Progenitor cell of endocrine pancreas (in vitro differentiated cells): ENCODE results near the gene CLSTN3. TPM values are rescaled to one million over a fixed set of nuclear protein-coding genes. Genes with fewer than 3 reads are reported as not detected.

Experiments
- DNase-seq: peaks from one replicate; pipeline ENCODE4 v3.0.0; 2021; ENCODE audit warnings: low spot score; ENCODE audit not compliant: unreplicated experiment
- H3K27ac Mint-ChIP-seq: 2 replicates; pipeline ENCODE4 v1.8.0; 2021; ENCODE audit warnings: mild to moderate bottlenecking, moderate library complexity, mixed read lengths
- H3K27me3 Mint-ChIP-seq: 2 replicates; pipeline ENCODE4 v1.8.0; 2021; ENCODE audit warnings: mixed read lengths
- H3K36me3 Mint-ChIP-seq: 2 replicates; pipeline ENCODE4 v1.8.0; 2022; ENCODE audit warnings: mixed read lengths; ENCODE audit not compliant: insufficient read depth
- H3K4me1 Mint-ChIP-seq: 2 replicates; pipeline ENCODE4 v1.8.0; 2021; ENCODE audit warnings: low read depth, mixed read lengths
- H3K4me3 Mint-ChIP-seq: 2 replicates; pipeline ENCODE4 v1.8.0; 2021; ENCODE audit warnings: low read depth, mild to moderate bottlenecking, moderate library complexity, mixed read lengths
- H3K9me3 Mint-ChIP-seq: 2 replicates; pipeline ENCODE4 v1.8.0; 2021; ENCODE audit warnings: low read depth, mixed read lengths
- total RNA-seq: library from RNA; stranded (reverse); gene quantifications from 2 replicates; pipeline ENCODE4 v1.2.1, GENCODE V29; 2021
- TF ChIP-seq, protein P1 (sequence below): fragments of 200-600 bp; sonication (generic); IDR thresholded peaks from one replicate; pipeline ENCODE4 v1.5.0; 2021; ENCODE audit warnings: antibody characterized with exemption, mild to moderate bottlenecking; ENCODE audit not compliant: unreplicated experiment

Gene CLSTN3
- total RNA-seq, 1 donor from 2014 or later = 202 TPM

- Mint-ChIP-seq H3K4me3 (no peak overlapping the region), H3K4me1 (no peaks in the 10 kb centered on the region), H3K27me3 (no peaks in the 10 kb centered on the region), H3K36me3 (peaks cover 59% of the 10 kb centered on the region), H3K9me3 (no peaks in the 10 kb centered on the region), H3K27ac (no peak overlapping the region)
- TF ChIP-seq, protein P1, sequence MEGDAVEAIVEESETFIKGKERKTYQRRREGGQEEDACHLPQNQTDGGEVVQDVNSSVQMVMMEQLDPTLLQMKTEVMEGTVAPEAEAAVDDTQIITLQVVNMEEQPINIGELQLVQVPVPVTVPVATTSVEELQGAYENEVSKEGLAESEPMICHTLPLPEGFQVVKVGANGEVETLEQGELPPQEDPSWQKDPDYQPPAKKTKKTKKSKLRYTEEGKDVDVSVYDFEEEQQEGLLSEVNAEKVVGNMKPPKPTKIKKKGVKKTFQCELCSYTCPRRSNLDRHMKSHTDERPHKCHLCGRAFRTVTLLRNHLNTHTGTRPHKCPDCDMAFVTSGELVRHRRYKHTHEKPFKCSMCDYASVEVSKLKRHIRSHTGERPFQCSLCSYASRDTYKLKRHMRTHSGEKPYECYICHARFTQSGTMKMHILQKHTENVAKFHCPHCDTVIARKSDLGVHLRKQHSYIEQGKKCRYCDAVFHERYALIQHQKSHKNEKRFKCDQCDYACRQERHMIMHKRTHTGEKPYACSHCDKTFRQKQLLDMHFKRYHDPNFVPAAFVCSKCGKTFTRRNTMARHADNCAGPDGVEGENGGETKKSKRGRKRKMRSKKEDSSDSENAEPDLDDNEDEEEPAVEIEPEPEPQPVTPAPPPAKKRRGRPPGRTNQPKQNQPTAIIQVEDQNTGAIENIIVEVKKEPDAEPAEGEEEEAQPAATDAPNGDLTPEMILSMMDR = no peak
- DNase-seq = no peak
These were observed 15.5 kb downstream of the CLSTN3 start for GRCh38 chr12:7145671-7146070.

- TF ChIP-seq, protein P1 = no peak
- H3K27ac Mint-ChIP-seq = no peak overlapping the region
- peaks cover 61% of the 10 kb centered on the region for H3K36me3 Mint-ChIP-seq
- H3K4me3 Mint-ChIP-seq = no peak overlapping the region
- no peaks in the 10 kb centered on the region for H3K27me3 Mint-ChIP-seq
- DNase-seq = no peak
- H3K9me3 Mint-ChIP-seq = no peaks in the 10 kb centered on the region
- H3K4me1 Mint-ChIP-seq = no peaks in the 10 kb centered on the region
These were observed 16.1 kb downstream of the CLSTN3 start for GRCh38 chr12:7146228-7146627.

DNA sequence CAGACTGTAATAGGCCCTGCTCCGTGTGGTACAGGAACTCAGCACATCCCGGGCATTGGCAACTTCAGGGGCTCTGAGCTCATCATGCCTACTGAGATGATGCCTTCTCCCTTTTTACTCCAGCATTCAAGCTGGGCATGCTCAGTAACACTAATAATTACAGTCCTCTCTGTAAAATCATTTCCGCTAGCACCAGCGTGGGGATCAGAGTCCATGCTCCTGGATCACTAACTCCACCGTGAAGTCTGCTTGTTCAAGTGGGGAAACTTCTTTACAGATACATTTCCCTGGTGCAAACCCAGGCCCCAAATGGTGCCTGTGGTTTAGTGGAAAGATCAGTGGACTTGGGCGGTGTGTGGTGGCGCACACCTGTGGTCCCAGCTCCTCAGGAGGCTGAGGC, 16.7 kb downstream of the CLSTN3 start:
- Mint-ChIP-seq H3K4me3 (no peak overlapping the region), H3K27ac (no peak overlapping the region), H3K9me3 (no peaks in the 10 kb centered on the region), H3K4me1 (no peaks in the 10 kb centered on the region), H3K27me3 (no peaks in the 10 kb centered on the region), H3K36me3 (peaks cover 55% of the 10 kb centered on the region)
- no peak for DNase-seq
- TF ChIP-seq, protein P1 = no peak

GRCh38 chr12:7150356-7150755, 20.2 kb downstream of the CLSTN3 start:
- TF ChIP-seq, protein P1 = no peak
- H3K4me1 Mint-ChIP-seq = peaks cover 3% of the 10 kb centered on the region
- H3K36me3 Mint-ChIP-seq = peaks cover 50% of the 10 kb centered on the region
- no peak for DNase-seq
- H3K9me3 Mint-ChIP-seq = no peaks in the 10 kb centered on the region
- H3K27me3 Mint-ChIP-seq = no peaks in the 10 kb centered on the region
- H3K27ac Mint-ChIP-seq = no peak overlapping the region
- no peak overlapping the region for H3K4me3 Mint-ChIP-seq

- no peak for DNase-seq
- no peak overlapping the region for H3K4me3 Mint-ChIP-seq
- TF ChIP-seq, protein P1 = no peak
These were observed 20.7 kb downstream of the CLSTN3 start for GRCh38 chr12:7150841-7151240.

More at GRCh38 chr12:7150841-7151240, 20.7 kb downstream of the CLSTN3 start:
- H3K27me3 Mint-ChIP-seq = no peaks in the 10 kb centered on the region
- H3K9me3 Mint-ChIP-seq = no peaks in the 10 kb centered on the region
- peaks cover 48% of the 10 kb centered on the region for H3K36me3 Mint-ChIP-seq
- H3K4me1 Mint-ChIP-seq = peaks cover 3% of the 10 kb centered on the region
- no peak overlapping the region for H3K27ac Mint-ChIP-seq
